ENCODE results near the gene SLC35F1. TPM values are rescaled to one million over a fixed set of nuclear protein-coding genes. Genes with fewer than 3 reads are reported as not detected.
"Not testable (repeated sequence)": the region's sequence is repeated elsewhere in the genome, so short reads cannot be mapped to it uniquely, and the experiment has no call there.

SLC35F1 gene
- under 1 TPM; 0.09 TPM for total RNA-seq

- no peaks in the 10 kb centered on the region for H3K36me3 Mint-ChIP-seq (ENCODE audit: low read depth)
- peaks cover 62% of the 10 kb centered on the region for H3K27me3 Mint-ChIP-seq
- H3K4me1 Mint-ChIP-seq (ENCODE audit: low read depth) = peaks cover 5% of the 10 kb centered on the region
- H3K9me3 Mint-ChIP-seq = no peaks in the 10 kb centered on the region
- intact Hi-C loops (cut with micrococcal nuclease) = no loop called here
- TF ChIP-seq, protein P1, sequence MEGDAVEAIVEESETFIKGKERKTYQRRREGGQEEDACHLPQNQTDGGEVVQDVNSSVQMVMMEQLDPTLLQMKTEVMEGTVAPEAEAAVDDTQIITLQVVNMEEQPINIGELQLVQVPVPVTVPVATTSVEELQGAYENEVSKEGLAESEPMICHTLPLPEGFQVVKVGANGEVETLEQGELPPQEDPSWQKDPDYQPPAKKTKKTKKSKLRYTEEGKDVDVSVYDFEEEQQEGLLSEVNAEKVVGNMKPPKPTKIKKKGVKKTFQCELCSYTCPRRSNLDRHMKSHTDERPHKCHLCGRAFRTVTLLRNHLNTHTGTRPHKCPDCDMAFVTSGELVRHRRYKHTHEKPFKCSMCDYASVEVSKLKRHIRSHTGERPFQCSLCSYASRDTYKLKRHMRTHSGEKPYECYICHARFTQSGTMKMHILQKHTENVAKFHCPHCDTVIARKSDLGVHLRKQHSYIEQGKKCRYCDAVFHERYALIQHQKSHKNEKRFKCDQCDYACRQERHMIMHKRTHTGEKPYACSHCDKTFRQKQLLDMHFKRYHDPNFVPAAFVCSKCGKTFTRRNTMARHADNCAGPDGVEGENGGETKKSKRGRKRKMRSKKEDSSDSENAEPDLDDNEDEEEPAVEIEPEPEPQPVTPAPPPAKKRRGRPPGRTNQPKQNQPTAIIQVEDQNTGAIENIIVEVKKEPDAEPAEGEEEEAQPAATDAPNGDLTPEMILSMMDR (IDR thresholded peaks at IDR 0.05) = peak; percentile 43
- ChIA-PET CTCF (interaction anchor here (0.6 to 1.1 kb wide), 2 partner anchors 17 to 69 kb away, joined by 4 read pairs; no protein-coding TSS in a partner anchor), POLR2A (no interaction called here)
- ATAC-seq = peak; percentile 83
- no peak within 1 kb of the TSS for H3K27ac Mint-ChIP-seq
- peak within 1 kb of the TSS; percentile 57 for H3K4me3 Mint-ChIP-seq
- DNase-seq = peak; percentile 52
Measured at GRCh38 chr6:117906958-117907600, at the start of gene SLC35F1. Gene SLC35F1, plus strand, starts transcription at chr6:117907264.

DNA sequence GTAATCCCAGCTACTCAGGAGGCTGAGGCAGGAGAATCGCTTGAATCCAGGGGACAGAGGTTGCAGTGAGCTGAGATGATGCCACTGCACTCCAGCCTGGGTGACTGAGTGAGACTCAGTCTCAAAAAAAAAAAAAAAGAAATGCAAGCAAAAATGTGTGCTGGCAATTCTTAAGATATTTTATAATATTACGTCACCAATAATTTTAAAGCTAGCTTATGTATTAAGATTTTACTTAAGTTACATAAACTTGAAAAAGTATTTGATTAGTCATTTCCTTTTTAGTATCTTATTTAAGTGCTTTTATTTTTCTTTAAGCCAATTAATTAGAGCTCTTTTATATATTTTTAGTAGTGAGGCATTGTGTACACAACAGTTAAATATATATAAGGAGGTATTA is 48.5 kb upstream of the SLC35F1 start:
- POLR2A ChIA-PET, H3K9me3 Mint-ChIP-seq, DNase-seq: not testable (repeated sequence)

DNA sequence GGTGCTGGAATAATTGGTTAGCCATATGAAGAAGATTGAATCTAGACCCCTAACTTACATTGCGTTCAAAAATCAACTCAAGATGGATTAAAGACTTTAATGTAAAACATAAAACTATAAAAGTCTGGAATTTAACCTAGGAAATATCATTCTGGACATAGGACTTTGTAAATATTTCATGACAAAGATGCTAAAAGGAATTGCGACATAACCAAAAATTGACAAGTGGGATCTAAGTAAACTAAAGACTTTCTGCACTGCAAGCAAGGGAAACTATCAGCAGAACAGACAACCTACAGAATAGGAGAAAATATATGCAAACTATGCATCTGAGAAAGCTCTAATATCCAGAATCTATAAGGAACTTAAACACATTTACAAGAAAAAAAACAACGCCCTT is 45.5 kb upstream of the SLC35F1 start:
- H3K4me3 Mint-ChIP-seq = no peak overlapping the region
- ATAC-seq (no peak), DNase-seq (no peak)
- H3K36me3 Mint-ChIP-seq (ENCODE audit: low read depth) = no peaks in the 10 kb centered on the region
- H3K4me1 Mint-ChIP-seq (ENCODE audit: low read depth) = no peaks in the 10 kb centered on the region
- ChIA-PET POLR2A (no interaction called here), CTCF (no interaction called here)
- H3K27ac Mint-ChIP-seq = no peak overlapping the region
- TF ChIP-seq, protein P1 (IDR thresholded peaks at IDR 0.05) = no peak
- peaks cover 2% of the 10 kb centered on the region for H3K27me3 Mint-ChIP-seq
- intact Hi-C loops (cut with micrococcal nuclease) = no loop called here
- H3K9me3 Mint-ChIP-seq = peaks cover 7% of the 10 kb centered on the region

More for the DNA sequence above, 48.5 kb upstream of the SLC35F1 start:
- CTCF ChIA-PET = interaction anchor here (0.7 kb wide), 1 partner anchor 722 kb away, joined by 3 read pairs; no protein-coding TSS in a partner anchor
- H3K36me3 Mint-ChIP-seq (ENCODE audit: low read depth); H3K4me3 Mint-ChIP-seq; intact Hi-C loops (cut with micrococcal nuclease); ATAC-seq; H3K4me1 Mint-ChIP-seq (ENCODE audit: low read depth); H3K27ac Mint-ChIP-seq; H3K27me3 Mint-ChIP-seq: not testable (repeated sequence)

DNA sequence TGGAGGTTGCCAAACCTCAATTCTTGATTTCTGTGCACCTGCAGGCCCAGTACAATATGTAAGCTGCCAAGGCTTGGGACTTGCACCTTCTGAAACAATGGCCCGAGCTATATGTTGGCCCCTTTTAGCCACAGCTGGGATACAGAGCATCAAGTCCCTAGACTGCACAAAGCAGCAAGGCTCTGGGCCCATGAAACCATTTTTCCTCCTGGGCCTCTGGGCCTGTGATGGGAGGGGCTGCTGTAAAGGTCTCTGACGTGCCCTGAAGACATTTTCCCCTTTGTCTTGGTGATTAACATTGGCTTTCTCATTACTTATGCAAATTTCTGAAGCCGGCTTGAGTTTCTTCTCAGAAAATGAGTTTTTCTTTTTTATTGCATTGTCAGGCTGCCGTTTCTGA is 40.5 kb upstream of the SLC35F1 start:
- H3K36me3 Mint-ChIP-seq (ENCODE audit: low read depth) = no peaks in the 10 kb centered on the region
- CTCF ChIA-PET = no interaction called here

DNA sequence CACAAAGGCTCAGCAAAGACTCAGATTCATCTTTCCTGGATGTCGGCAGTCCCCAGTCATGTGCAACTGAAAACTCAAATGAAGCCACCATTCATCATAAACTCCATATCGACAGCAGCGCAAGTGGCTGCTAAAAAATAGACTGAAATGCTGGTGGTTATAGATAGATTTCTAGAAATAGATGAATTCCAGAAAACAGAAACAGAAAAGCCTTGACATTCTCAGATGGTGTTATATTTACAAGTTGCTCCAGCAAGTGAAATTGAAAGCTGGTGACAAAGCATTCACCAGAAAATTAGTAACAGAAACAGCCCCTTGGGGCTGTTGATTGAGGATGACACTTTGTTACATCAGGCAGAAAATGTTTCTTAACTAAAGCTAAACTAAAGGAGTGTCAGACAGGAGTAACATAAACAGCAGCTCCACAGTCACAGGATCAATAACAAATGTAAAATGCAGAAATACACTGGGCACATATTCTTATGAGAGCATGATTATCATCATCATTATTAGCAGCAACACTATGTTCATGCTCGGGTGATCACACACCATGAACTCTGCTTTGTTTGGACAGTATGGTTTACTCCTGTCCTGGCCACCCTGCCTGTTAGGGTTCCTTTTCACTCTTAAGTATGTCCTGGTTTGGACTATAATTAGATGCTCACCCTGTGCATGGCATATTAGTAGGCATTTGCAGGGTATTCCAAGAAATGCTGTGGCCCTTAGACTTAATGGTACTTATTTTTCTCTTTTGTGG is 36.4 kb upstream of the SLC35F1 start:
- no peak overlapping the region for H3K4me3 Mint-ChIP-seq
- ATAC-seq (peak; percentile 34), DNase-seq (no peak)
- H3K9me3 Mint-ChIP-seq = peaks cover 2% of the 10 kb centered on the region
- POLR2A ChIA-PET = no interaction called here
- H3K36me3 Mint-ChIP-seq (ENCODE audit: low read depth) = no peaks in the 10 kb centered on the region
- intact Hi-C loops (cut with micrococcal nuclease) = no loop called here
- TF ChIP-seq, protein P1 (IDR thresholded peaks at IDR 0.05) = no peak
- H3K27me3 Mint-ChIP-seq = peaks cover 6% of the 10 kb centered on the region
- H3K27ac Mint-ChIP-seq = no peak overlapping the region
- CTCF ChIA-PET = no interaction called here
- peaks cover 5% of the 10 kb centered on the region for H3K4me1 Mint-ChIP-seq (ENCODE audit: low read depth)

More for the DNA sequence above, 40.5 kb upstream of the SLC35F1 start:
- peaks cover 5% of the 10 kb centered on the region for H3K4me1 Mint-ChIP-seq (ENCODE audit: low read depth)
- peaks cover 6% of the 10 kb centered on the region for H3K27me3 Mint-ChIP-seq
- POLR2A ChIA-PET = no interaction called here
- H3K4me3 Mint-ChIP-seq = no peak overlapping the region
- peaks cover 6% of the 10 kb centered on the region for H3K9me3 Mint-ChIP-seq
- no peak for DNase-seq
- no peak for ATAC-seq
- intact Hi-C loops (cut with micrococcal nuclease) = no loop called here
- TF ChIP-seq, protein P1 (IDR thresholded peaks at IDR 0.05) = no peak
- H3K27ac Mint-ChIP-seq = no peak overlapping the region

Data from activated CD8-positive, alpha-beta T cell treated with anti-CD3 and anti-CD28 coated beads for 36 hours (primary cell).